WERI-Rb-1 (cell line): ENCODE measurements around the gene FRMD4A.

Source experiments
- DNase-seq: peaks from one replicate; pipeline ENCODE4 v3.0.0-alpha.2; 2020
- H3K27ac ChIP-seq: fragments of 250-450 bp; sonication (Bioruptor Pico); 2 replicates; pipeline ENCODE4 v1.5.1; 2020; ENCODE audit warnings: mild to moderate bottlenecking, moderate library complexity
- H3K27me3 ChIP-seq: fragments of 250-450 bp; sonication (Bioruptor Pico); 2 replicates; pipeline ENCODE4 v1.5.1; 2021; ENCODE audit warnings: mild to moderate bottlenecking, low read depth, moderate library complexity; ENCODE audit not compliant: insufficient read depth, severe bottlenecking
- H3K36me3 ChIP-seq: fragments of 250-450 bp; sonication (Bioruptor Pico); 2 replicates; pipeline ENCODE4 v1.5.1; 2020; ENCODE audit warnings: mild to moderate bottlenecking, moderate library complexity
- H3K4me3 ChIP-seq: 2 replicates; pipeline ENCODE4 v1.5.1; 2011; ENCODE audit warnings: low read depth, mild to moderate bottlenecking, control low read depth, low read length
- H3K9me3 ChIP-seq: fragments of 250-450 bp; sonication (Bioruptor Pico); 2 replicates; pipeline ENCODE4 v1.5.1; 2021; ENCODE audit warnings: mild to moderate bottlenecking, moderate library complexity; ENCODE audit not compliant: severe bottlenecking
- TF ChIP-seq, protein P1 (sequence below): IDR thresholded peaks from 2 replicates; pipeline ENCODE4 v1.5.1; 2011; ENCODE audit warnings: low read depth, mild to moderate bottlenecking, control low read depth, inconsistent platforms, low read length

FRMD4A gene

GRCh38 chr10:13815756-13816155 is 515.0 kb downstream of the FRMD4A start:
- DNase-seq: no peak
- TF ChIP-seq, protein P1, sequence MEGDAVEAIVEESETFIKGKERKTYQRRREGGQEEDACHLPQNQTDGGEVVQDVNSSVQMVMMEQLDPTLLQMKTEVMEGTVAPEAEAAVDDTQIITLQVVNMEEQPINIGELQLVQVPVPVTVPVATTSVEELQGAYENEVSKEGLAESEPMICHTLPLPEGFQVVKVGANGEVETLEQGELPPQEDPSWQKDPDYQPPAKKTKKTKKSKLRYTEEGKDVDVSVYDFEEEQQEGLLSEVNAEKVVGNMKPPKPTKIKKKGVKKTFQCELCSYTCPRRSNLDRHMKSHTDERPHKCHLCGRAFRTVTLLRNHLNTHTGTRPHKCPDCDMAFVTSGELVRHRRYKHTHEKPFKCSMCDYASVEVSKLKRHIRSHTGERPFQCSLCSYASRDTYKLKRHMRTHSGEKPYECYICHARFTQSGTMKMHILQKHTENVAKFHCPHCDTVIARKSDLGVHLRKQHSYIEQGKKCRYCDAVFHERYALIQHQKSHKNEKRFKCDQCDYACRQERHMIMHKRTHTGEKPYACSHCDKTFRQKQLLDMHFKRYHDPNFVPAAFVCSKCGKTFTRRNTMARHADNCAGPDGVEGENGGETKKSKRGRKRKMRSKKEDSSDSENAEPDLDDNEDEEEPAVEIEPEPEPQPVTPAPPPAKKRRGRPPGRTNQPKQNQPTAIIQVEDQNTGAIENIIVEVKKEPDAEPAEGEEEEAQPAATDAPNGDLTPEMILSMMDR: no peak
- no peak overlapping the region for H3K27ac ChIP-seq

DNA sequence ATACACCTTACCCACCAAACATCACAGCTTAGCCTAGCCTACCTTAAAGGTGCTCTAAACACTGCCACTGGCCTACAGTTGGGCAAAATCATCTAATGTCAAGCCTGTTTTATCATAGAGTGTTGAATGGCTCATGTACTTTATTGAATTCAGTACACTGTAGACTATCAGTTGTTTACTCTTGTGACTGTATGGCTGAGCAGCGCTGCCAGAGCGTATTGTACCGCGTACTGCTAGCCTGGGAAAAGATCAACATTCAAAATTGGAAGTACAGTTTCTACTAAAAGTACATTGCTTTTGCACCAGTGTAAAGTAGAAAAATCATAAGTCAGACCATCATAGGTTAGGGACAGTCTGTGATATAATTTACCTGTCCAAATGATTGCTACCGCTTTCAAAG is 517.2 kb downstream of the FRMD4A start:
- no peak for DNase-seq
- Histone ChIP-seq H3K27ac (no peak overlapping the region), H3K4me3 (no peak overlapping the region), H3K36me3 (no peaks in the 10 kb centered on the region), H3K9me3 (no peaks in the 10 kb centered on the region), H3K27me3 (no peaks in the 10 kb centered on the region)
- TF ChIP-seq, protein P1: no peak

More at GRCh38 chr10:13815756-13816155, 515.0 kb downstream of the FRMD4A start:
- H3K9me3 ChIP-seq: no peaks in the 10 kb centered on the region
- no peaks in the 10 kb centered on the region for H3K36me3 ChIP-seq
- no peak overlapping the region for H3K4me3 ChIP-seq
- H3K27me3 ChIP-seq: no peaks in the 10 kb centered on the region

DNA sequence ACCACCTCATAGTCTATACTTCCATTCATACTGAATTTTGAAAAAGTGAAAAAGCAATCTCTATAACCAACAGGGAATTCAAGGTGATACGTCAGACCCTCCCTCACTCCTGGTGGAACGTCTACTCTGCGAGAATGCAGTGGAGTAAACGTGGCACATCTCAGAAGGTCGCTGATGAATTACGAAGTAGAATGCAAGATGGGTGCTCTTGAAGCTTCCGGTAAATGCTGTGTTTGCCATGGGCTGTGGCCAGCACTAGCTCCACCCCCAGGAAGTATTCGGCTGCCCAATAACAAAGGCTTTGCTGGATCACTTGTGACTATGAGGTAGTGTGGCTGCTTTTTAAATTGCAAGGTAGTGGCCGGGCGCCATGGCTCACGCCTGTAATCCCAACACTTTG is 517.9 kb downstream of the FRMD4A start:
- no peaks in the 10 kb centered on the region for H3K9me3 ChIP-seq
- no peaks in the 10 kb centered on the region for H3K36me3 ChIP-seq

GRCh38 chr10:13810568-13810967 is 520.2 kb downstream of the FRMD4A start:
- Histone ChIP-seq H3K27me3 (no peaks in the 10 kb centered on the region), H3K4me3 (no peak overlapping the region), H3K9me3 (no peaks in the 10 kb centered on the region), H3K27ac (no peak overlapping the region), H3K36me3 (no peaks in the 10 kb centered on the region)
- DNase-seq: no peak
- TF ChIP-seq, protein P1: no peak

More for the DNA sequence above, 517.9 kb downstream of the FRMD4A start:
- Histone ChIP-seq H3K4me3 (no peak overlapping the region), H3K27me3 (no peaks in the 10 kb centered on the region), H3K27ac (no peak overlapping the region)
- TF ChIP-seq, protein P1: no peak
- DNase-seq: no peak

DNA sequence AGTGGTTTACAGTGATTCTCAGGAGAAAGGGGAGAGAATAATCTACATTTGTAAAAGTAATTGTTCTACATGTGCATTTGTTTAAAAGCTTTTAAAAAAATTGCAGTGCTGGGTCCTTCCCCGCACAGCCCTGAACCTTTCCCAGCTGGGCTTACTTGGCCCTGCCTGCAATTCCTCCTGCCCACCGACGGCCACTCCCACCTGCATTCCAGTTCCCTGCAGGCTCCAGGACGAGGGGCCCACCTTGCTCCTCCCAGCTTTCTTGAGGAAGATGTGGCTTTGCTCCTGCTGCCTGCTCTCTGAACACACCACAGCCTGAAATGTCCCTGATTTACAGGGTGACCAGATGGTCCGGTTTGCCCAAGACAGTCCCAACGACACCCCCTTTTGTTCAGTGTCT is 521.3 kb downstream of the FRMD4A start:
- no peaks in the 10 kb centered on the region for H3K9me3 ChIP-seq
- H3K36me3 ChIP-seq: no peaks in the 10 kb centered on the region
- no peak overlapping the region for H3K4me3 ChIP-seq
- no peak overlapping the region for H3K27ac ChIP-seq
- no peak for DNase-seq
- TF ChIP-seq, protein P1: no peak
- H3K27me3 ChIP-seq: no peaks in the 10 kb centered on the region
